ENCODE measurements around the gene FRMD4A. TPM values are rescaled to one million over a fixed set of nuclear protein-coding genes. Genes with fewer than 3 reads are reported as not detected.

FRMD4A gene
- total RNA-seq, 2 donors from 2014 or later, result 22.3 to 22.4 TPM

DNA sequence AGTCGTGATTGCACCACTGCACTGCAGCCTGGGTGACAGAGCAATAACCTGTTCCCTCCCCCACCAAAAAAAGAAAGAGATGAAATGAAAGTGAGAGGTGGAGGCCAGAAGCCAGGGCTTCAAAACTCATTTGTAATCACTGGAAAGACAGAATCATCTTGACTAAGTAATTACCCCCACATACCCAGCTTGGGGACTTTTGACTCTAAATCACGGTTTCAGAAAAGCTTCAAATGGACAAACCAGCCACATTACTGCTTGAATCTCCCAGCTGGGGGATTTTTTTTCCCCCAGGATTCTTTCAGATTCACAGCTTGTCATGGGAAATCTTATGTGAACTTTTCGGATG is 361.0 kb downstream of the FRMD4A start:
- no peak overlapping the region for H3K9ac ChIP-seq (ENCODE audit: extremely low read depth, low read length, poor library complexity, severe bottlenecking)

GRCh38 chr10:13969118-13969791 is 361.5 kb downstream of the FRMD4A start:
- Histone ChIP-seq H3K36me3 (ENCODE audit: control insufficient read depth, insufficient read depth, low read length) (no peaks in the 10 kb centered on the region), H3K27me3 (ENCODE audit: control insufficient read depth, insufficient read depth, low read length, poor library complexity, severe bottlenecking) (no peaks in the 10 kb centered on the region), H3K27ac (ENCODE audit: low read depth, low read length) (no peak overlapping the region), H3K4me3 (ENCODE audit: low read length) (no peak overlapping the region), H3K9ac (ENCODE audit: extremely low read depth, low read length, poor library complexity, severe bottlenecking) (no peak overlapping the region), H3K4me1 (ENCODE audit: control insufficient read depth, insufficient read depth, low read length) (peaks cover 15% of the 10 kb centered on the region), H3K9me3 (ENCODE audit: control insufficient read depth, low read length) (no peaks in the 10 kb centered on the region)
- Mint-ChIP-seq H3K36me3 (ENCODE audit: low read depth) (no peaks in the 10 kb centered on the region), H3K4me1 (peaks cover 22% of the 10 kb centered on the region), H3K27me3 (ENCODE audit: insufficient read depth) (no peaks in the 10 kb centered on the region), H3K9me3 (no peaks in the 10 kb centered on the region), H3K4me3 (no peak overlapping the region), H3K27ac (no peak overlapping the region)
- WGBS, 2 experiments (ENCODE audit: insufficient coverage in 1 of 2, insufficient read length in 1 of 2), result 94 to 95% methylated on average over 11 to 12 of the region's 12 CpGs
- no peak for DNase-seq
- TF ChIP-seq CTCF (conservative IDR thresholded peaks at IDR 0.05), result no peak

More for the DNA sequence above, 361.0 kb downstream of the FRMD4A start:
- Histone ChIP-seq H3K27ac (ENCODE audit: low read depth, low read length) (no peak overlapping the region), H3K9me3 (ENCODE audit: control insufficient read depth, low read length) (no peaks in the 10 kb centered on the region), H3K4me1 (ENCODE audit: control insufficient read depth, insufficient read depth, low read length) (peaks cover 15% of the 10 kb centered on the region), H3K27me3 (ENCODE audit: control insufficient read depth, insufficient read depth, low read length, poor library complexity, severe bottlenecking) (no peaks in the 10 kb centered on the region), H3K36me3 (ENCODE audit: control insufficient read depth, insufficient read depth, low read length) (no peaks in the 10 kb centered on the region), H3K4me3 (ENCODE audit: low read length) (no peak overlapping the region)
- no peak overlapping the region for H3K4me3 Mint-ChIP-seq
- TF ChIP-seq CTCF (conservative IDR thresholded peaks at IDR 0.05), result no peak
- H3K4me1 Mint-ChIP-seq, result peaks cover 22% of the 10 kb centered on the region
- WGBS, 2 experiments (ENCODE audit: insufficient coverage in 1 of 2, insufficient read length in 1 of 2), result 89% methylated on average over 3 of the region's 3 CpGs; no CpG with 5 or more reads in 1 of the 2 experiments
- no peak for DNase-seq
- H3K9me3 Mint-ChIP-seq, result no peaks in the 10 kb centered on the region
- H3K36me3 Mint-ChIP-seq (ENCODE audit: low read depth), result no peaks in the 10 kb centered on the region
- no peaks in the 10 kb centered on the region for H3K27me3 Mint-ChIP-seq (ENCODE audit: insufficient read depth)
- H3K27ac Mint-ChIP-seq, result no peak overlapping the region

DNA sequence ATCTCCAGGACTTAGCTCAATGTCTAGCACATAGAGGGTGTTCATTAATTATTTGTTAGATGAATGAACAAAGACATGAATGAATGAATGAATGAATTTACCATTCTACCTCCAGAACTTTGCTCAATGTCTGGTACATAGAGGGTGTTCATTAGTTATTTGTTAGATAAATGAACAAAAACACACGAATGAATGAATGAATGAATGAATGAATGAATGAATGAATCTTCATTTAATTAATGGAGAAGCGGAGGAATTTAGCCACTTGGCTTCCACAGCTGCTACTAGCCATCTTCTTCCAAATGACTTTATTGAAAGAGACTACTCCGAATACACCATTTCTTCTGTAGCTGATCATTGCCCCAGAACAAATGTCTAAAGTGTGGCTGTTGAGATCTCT is 368.9 kb downstream of the FRMD4A start:
- Histone ChIP-seq H3K4me3 (ENCODE audit: low read length) (no peak overlapping the region), H3K36me3 (ENCODE audit: control insufficient read depth, insufficient read depth, low read length) (no peaks in the 10 kb centered on the region), H3K9ac (ENCODE audit: extremely low read depth, low read length, poor library complexity, severe bottlenecking) (no peak overlapping the region), H3K27ac (ENCODE audit: low read depth, low read length) (no peak overlapping the region), H3K9me3 (ENCODE audit: control insufficient read depth, low read length) (no peaks in the 10 kb centered on the region), H3K27me3 (ENCODE audit: control insufficient read depth, insufficient read depth, low read length, poor library complexity, severe bottlenecking) (no peaks in the 10 kb centered on the region), H3K4me1 (ENCODE audit: control insufficient read depth, insufficient read depth, low read length) (peaks cover 13% of the 10 kb centered on the region)
- DNase-seq, result no peak
- H3K4me3 Mint-ChIP-seq, result no peak overlapping the region
- H3K27ac Mint-ChIP-seq, result no peak overlapping the region
- no peaks in the 10 kb centered on the region for H3K36me3 Mint-ChIP-seq (ENCODE audit: low read depth)
- H3K4me1 Mint-ChIP-seq, result peaks cover 22% of the 10 kb centered on the region
- WGBS, 2 experiments (ENCODE audit: insufficient coverage in 1 of 2, insufficient read length in 1 of 2), result 88 to 93% methylated on average over 2 to 3 of the region's 3 CpGs
- no peaks in the 10 kb centered on the region for H3K9me3 Mint-ChIP-seq
- TF ChIP-seq CTCF (conservative IDR thresholded peaks at IDR 0.05), result no peak
- H3K27me3 Mint-ChIP-seq (ENCODE audit: insufficient read depth), result no peaks in the 10 kb centered on the region

Measured in endodermal cell (in vitro differentiated cells).